IPS-11a (cell line): ENCODE measurements around the gene TERF2IP.

Source experiments
- H3K4me3 ChIP-seq: one replicate; pipeline ENCODE4 v1.5.1; 2013; ENCODE audit warnings: low read depth, low read length, control low read depth

TERF2IP gene, protein sequence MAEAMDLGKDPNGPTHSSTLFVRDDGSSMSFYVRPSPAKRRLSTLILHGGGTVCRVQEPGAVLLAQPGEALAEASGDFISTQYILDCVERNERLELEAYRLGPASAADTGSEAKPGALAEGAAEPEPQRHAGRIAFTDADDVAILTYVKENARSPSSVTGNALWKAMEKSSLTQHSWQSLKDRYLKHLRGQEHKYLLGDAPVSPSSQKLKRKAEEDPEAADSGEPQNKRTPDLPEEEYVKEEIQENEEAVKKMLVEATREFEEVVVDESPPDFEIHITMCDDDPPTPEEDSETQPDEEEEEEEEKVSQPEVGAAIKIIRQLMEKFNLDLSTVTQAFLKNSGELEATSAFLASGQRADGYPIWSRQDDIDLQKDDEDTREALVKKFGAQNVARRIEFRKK

DNA sequence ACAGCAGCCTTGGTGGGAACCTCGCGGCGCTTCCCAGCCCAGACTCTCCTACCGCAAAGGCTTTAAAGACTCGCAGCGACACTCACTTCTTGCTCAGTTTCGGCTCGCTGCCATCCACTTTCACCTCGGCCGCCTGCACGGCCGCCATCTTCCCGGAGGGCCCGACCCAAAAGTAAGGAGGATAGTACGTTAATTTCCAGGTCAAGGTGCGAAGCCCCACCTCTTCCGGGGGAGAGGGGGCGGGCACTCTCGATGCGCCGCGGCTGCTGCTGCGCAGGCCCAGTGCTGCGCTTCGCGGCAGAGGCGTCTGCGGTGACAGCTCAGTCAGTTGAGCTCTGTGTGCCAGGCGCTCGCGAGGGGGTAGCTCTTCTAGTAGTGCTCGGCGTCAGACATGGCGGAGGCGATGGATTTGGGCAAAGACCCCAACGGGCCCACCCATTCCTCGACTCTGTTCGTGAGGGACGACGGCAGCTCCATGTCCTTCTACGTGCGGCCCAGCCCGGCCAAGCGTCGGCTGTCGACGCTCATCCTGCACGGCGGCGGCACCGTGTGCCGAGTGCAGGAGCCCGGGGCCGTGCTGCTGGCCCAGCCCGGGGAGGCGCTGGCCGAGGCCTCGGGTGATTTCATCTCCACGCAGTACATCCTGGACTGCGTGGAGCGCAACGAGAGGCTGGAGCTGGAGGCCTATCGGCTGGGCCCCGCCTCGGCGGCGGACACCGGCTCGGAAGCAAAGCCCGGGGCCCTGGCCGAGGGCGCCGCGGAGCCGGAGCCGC is at the start of gene TERF2IP, which contains the start of gene KARS1:
Gene TERF2IP, plus strand, starts transcription at position 282 of the 773 bp plus-strand sequence. Its CDS starts 110 bp downstream, at position 392.
Gene KARS1, minus strand, starts transcription at position 174 of the 773 bp plus-strand sequence. Its CDS starts 26 bp downstream, at position 148.
- H3K4me3 ChIP-seq, result peak within 1 kb of the TSS; percentile 95

DNA sequence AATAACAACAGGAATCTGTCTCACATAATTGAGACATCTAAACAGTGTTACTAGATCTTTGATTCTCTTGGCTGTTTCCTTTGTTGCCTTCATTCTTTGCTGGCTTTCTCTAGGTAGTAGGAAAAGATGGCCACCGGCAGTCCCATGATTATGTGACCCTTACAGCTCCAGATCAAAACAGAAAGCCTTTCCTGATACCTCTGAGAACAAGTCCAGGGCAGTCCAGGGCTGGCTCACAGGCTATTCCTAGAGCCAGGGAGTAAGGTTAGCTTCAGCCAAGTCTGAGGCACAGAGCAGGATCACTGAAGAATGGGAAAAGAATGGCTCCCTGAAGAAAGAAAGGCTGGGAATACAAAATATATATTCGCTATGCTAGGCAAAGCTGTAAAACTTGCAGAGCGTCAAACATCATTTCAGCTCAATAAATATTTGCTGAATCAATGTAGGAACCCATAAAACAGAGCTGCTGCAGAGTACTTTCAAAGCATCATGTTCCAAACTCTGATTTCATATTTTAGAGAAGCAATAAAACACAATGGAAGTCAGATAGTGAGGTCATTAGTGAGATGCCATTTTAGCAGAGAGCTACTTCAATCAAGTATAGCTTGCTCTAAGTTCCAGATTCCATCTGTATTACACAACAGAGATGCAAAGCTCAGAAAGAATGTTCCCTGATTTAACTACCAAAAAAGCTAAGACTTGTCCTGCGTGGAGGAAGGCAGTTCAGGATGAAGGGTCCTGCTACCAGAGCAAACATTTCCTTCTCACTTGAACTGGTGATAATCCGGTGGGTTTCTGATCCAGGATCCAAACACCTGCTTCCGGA is 47.9 kb upstream of the TERF2IP start:
- H3K4me3 ChIP-seq, result no peak overlapping the region

DNA sequence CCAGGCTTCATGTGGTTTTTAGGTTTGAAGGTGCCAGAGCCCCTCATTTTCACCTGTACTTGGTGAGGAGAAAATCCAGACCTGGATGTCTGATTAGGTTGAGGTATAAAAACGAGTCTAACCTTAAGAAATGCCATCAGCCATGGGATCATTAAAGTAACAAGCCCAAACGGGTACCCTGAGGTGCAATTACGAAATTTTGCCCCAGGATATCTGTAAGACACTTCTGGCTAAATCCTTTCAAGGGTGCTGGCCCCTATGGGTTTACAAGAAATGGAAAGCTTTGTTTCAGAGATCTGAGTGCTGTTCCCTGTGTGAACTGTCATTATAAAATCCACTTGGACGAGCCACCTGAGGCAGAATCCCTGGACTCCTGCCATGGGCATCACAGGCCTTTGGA is 44.3 kb upstream of the TERF2IP start:
- H3K4me3 ChIP-seq, result no peak overlapping the region

DNA sequence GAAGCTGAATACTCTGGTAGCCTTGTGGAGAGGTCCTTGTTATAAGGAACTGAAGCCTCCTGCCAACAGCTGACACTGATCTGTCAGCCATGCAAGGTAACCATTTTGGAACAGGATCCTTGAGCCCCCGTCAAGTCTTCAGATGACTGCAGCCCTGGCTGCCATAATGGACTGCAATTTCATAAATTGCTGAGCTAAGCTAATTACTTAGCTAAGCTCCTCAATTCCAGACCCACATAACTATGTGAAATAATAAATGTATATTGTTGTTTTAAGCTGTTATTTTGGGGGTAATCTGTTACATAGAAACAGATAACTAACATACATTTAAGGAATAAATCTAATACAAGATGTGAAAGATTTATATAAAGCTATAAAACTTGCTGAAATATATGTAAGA is 41.1 kb upstream of the TERF2IP start:
- no peak overlapping the region for H3K4me3 ChIP-seq

DNA sequence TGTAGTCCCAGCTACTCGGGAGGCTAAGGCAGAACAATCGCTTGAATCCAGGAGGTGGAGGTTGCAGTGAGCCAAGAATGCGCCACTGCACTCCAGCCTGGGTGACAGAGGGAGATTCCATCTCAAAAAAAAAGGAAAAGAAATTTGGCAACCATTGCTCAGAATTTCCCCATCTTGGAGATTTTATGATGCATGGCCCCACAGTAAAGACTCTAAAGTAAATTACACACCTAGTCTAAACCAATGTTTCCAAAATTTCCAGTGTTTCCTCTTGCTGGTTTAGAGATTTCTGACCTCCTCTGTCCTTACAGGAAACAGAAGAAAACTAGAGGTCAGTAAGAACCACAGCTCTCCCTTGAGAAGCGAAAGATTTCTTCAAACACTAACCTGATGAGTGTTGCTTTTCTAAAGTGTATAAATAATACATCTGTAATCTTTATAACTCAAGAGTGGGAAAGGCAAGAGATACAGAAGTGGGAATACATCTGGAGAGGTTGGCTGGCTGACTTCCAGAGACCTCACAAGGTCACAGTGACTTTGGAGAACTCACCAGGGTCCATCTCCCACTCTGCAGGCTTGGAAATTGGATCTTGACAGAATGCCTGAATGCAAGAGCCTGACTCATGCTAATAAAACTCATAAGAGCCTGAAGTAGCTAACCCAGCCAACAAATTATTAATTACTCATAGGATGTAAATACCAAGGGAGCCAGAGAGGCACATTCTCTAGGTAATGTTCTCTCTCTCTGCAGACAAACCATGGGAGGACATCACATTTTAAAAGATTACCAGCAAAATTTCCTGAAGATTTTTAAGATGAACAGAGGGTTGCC is 33.3 kb upstream of the TERF2IP start:
- H3K4me3 ChIP-seq, result no peak overlapping the region

DNA sequence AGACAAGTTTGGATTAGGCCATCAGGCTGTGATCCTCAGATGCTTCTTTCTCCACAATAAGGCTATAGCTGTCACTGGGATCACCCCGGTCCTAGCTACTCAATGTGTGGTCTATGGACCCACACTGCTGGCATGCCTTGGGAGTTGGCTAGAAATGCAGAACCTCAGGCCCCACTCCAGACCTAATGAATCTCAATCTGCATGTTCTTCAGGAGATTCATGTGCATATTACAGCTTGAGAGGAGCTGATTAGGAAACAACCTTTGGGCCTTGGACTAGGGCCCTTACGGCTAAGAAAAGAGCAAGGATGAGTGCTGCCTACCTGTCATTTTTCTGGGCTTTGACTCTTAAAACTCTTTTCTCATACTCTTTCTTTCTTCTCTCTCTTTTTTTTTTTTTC is 32.0 kb upstream of the TERF2IP start:
- H3K4me3 ChIP-seq, result no peak overlapping the region

DNA sequence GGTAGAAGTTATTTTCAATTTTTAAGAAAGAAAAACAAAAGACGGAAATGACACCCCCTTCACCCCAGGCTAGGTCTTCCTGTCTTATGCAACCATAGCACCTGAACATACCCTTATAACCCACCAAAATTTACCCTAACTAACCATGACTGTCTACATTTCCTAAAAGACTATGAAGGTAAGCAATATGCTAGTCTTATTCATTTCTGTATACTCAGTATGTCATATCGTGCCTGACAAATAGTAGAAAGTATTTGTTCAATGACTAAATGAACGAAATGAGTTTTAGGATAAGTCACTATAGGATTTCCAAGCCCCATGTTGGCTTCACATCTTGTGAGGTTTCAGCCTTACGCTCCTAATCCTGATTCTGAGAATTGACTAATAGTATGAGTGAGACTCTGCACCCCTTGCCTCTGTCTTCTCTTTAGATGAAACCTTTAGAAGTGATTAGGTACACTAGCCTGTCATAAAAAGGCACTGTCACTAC is 31.0 kb upstream of the TERF2IP start:
- H3K4me3 ChIP-seq, result no peak overlapping the region

DNA sequence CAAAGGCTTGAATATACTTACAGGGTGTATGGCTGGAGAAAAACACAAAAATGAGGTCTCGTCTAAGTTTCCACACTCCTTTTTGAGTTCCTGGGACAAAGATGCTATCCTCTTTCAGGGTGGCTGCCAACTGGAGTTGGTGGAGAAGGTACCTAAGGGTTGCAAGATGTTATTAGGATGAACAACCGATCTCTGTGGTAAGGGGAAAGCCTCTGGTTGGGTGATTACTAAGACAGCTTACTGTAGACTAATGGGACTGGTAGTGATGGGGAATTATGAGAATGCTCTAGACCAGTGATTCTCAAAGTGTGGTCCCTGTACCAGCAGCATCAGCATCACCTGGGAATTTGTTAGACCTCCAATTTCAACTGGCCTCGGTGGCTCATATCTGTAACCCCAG is 30.5 kb upstream of the TERF2IP start:
- no peak overlapping the region for H3K4me3 ChIP-seq

DNA sequence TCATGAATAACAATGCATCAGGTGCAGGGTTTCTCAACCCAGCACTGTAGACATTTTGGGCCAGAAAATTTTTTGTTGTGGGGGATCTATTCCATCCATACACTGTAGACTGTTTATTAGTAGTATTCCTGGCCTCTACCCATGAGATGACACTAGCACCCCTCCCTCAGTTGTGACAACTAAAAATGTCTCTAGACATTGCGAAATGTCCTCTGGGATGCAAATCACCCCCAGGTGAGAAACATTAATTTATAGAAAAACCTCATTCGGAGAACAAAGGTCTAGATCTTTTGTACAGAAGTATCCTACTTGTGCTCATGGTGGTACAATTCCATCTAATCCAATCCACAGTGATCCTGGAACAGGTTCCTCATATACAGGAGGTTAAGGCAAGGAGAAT is 28.8 kb upstream of the TERF2IP start:
- no peak overlapping the region for H3K4me3 ChIP-seq

DNA sequence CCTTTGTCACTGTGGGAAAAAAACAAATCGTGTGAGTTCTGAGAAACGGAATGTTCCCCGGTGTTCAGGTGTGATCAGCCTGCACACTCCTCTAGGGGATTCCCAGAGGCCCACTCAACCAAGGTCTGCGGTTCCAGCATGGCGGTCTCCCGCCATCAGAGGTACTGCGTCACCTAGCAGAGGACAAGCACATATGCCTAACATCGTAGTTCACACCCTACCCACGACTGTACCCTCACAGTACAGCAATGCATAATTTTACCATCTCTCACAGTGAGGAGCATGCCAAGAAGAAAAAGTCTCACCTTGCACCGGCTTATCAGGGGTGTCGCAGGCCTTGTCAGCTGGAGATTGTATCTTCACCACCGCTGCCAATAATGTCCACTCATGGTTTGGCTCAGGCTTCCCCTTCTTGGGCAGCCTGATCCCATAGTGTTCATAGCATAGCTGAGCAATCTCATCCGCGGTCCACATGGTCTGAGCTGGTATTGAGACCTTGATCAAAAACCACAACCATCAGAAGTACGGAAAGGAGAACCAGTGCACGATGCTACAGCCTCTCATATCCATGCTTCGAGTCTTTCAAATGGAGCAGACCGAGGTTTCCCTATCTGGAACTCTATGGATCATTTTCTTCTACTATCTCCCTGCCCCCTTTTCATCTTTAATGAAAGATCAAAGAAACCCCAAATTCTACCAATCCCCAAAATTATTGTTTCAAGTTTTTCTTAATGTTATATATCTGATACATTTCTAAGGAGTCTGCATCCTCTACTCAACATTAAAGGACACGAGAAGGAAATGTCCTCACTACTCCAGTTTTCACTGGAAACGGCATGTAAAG is 27.0 kb upstream of the TERF2IP start:
- H3K4me3 ChIP-seq, result no peak overlapping the region

DNA sequence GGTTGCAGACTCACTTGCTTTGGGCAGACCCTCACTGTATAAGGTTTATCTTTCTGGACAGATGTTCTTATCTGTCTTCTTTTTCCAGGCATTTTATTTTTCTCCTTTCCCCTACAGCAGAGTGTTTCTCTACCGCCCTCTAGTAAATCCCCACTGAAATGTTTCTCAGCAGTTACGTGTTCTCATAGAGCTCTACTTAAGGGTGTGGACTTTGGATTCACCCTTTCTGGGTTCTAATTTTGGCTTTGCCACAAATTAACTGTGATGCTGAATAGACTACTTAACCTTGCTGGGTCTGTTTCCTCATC is 26.4 kb upstream of the TERF2IP start:
- no peak overlapping the region for H3K4me3 ChIP-seq

DNA sequence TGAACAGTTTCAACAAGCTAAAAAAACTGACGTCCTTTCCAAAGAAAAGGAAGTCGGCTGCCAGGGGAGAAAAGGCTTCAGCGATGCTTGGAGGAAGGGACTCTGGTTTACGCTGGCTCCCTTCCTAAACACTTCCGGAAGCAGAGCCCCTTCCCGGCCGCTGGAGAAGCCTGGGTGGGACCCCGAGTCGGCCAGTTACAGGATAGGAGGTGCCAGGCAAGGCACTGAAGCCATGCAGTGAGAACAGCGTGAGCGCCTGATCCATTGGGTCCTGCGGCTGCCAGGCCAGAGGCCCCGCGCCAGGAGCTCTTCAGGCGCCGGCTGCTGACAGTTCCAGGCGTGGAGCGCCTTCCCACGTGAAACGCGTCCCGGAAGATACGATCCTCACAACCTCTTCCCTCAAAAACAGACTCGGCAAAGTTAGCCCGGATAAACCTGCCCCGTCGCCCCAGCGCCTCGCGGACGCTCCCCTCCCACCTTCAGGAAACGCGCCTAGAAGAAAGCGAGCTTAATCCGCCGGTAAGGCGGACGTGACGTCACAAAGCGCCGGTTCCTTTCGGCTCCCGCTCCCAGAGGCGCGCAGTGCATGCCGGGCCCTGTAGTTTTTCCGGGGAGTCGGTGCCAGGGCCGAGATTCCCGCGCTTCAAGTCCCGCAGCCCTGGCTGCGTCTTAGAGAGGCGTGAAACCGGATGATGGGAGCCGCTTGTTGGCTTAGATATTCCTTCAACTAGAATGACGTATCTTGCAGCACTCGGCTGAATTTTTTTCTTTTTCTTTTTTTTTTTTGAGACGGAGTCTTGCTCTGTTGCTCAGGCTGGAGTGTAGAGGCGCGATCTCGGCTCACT is 24.6 kb upstream of the TERF2IP start, which contains the start of gene ADAT1:
Gene ADAT1, minus strand, starts transcription at position 521 of the 845 bp plus-strand sequence. CDS start 2,482 bp downstream, outside the sequence.
- H3K4me3 ChIP-seq, result peak within 1 kb of the TSS; percentile 68

DNA sequence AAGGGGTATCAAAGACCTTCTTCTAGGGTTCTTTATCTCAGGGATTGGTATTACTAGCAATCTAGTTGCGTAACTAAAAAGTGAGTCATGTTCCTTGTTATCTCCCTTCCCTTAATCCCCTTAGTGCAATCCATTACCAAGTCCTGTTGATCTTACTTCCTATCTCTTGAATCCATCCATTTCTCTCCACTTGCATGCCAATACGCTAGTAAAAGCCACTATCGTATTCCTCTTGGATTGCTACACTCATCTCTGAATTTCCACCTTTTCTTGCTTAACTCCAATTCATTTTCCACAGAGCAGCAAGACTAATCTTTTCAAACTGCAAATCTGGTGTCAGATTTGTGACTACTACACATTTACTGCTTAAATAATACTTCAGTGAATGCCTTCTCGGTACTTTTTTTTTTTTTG is 22.6 kb upstream of the TERF2IP start:
- H3K4me3 ChIP-seq, result no peak overlapping the region

DNA sequence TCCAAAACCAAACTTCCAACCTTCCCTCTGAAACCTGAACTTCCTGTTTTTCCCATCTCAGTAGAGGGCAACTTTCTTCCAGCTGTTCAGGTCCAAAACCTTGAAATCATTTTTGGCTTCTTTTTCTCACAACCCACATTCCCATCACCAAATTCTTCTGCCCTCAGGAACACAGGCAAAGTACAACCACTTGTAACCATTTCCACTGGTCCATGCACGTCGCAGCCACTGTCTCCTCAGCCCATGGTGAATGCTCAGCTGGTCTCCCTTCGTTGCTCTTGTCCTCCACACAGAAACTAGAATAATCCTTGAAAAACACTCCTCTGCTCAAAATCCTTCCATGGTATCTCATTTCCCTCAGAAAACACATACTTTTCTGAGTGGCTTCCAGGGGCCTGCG is 20.8 kb upstream of the TERF2IP start:
- H3K4me3 ChIP-seq, result no peak overlapping the region

DNA sequence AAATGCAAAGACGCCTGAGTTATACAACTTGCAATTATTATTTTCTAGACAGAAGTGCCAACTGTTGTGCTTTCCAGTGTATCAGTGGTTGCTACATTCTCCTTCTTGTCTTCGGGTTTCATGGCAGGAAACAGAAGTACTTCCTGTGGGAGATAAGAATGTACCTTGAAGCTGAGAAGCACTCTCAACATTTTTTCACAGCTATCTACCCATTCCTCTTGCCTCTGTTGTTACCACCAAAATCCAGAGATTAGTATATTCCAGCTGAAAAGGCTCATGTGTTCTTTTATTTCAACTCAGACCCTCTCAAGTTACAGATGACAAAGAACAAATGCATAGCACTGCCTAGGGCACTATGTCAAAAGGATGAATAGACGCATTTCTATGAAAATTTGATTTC is 19.7 kb upstream of the TERF2IP start:
- no peak overlapping the region for H3K4me3 ChIP-seq

DNA sequence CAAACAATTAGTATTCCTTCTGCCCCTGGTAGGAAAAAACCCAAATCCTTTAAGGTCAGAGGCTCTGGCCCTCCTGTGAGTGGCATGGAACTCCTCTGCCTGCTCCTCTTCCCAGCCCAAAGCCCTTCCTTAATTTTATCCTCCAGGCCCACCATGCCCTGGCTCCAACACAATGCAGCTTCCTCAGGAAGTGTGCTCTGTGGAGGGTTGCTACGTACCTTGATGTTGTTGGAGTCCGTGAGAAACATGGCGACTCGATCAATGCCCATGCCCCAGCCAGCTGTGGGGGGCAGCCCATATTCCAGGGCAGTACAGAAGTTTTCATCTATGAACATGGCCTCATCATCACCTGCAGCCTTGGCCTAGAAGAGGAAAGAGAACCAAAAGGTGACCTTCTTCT is 19.2 kb upstream of the TERF2IP start:
- H3K4me3 ChIP-seq, result no peak overlapping the region

DNA sequence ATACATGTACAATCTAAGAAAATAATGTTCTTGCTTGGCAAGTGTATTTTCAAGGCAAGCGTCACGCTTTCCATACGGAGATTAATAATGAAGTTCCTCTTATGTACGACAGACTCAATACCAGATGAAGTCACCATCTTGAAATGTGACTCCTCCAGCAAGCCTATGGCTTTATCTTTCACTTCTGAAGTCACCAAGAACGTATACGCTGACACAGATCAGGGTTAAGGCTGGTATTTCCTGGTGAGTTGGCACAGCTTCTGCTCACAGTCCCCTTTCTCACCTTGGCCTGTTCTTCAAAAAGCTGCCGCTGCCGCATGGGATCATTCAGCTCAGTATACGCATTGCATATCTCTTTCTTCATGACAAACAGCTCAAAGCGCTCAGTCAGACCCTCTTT is 18.4 kb upstream of the TERF2IP start:
- H3K4me3 ChIP-seq, result no peak overlapping the region

DNA sequence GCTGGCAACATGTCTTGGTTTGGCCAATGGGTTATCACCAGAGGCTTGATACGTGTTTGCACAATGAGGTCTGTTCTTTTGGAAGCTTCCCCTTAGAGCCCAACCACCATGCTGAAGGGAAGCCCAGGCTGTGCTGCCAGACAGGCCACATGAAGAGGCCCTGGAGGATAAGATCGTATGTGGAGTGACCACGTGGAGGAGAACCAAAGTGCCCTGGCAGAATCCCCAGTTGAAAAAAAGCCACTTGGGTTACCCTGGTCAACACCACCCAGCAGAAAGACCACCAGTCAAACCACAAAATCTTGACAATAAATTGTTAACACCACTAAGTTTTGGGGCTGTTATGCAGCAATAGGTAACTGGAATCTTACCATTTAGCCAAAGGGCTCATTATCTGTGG is 17.5 kb upstream of the TERF2IP start:
- H3K4me3 ChIP-seq, result no peak overlapping the region
